Measurements from ENCODE around the gene PRDM5. TPM values are rescaled to one million over a fixed set of nuclear protein-coding genes. Genes with fewer than 3 reads are reported as not detected.

Gene PRDM5
- polyA plus RNA-seq, 1 donor (not counting 4 experiments of a cell fraction or from before 2014, with no cell fraction given), result 3.6 TPM

GRCh38 chr4:120830204-120830603, 92.3 kb downstream of the PRDM5 start:
- Histone ChIP-seq H3K9me1 (ENCODE audit: control insufficient read depth, extremely low read depth, insufficient read depth, low read length) (no peaks in the 10 kb centered on the region), H2AFZ (ENCODE audit: control insufficient read depth, low read length) (no peak overlapping the region), H4K20me1 (ENCODE audit: control insufficient read depth, extremely low read depth, insufficient read depth, low read length) (no peaks in the 10 kb centered on the region), H3K9ac (ENCODE audit: control insufficient read depth, extremely low read depth, insufficient read depth, low read length) (no peak overlapping the region), H3K4me3 (ENCODE audit: control insufficient read depth in 2 of 3, extremely low read depth in 1 of 3, insufficient read depth in 2 of 3, low read depth in 1 of 3, low read length in 3 of 3) (no peak overlapping the region), H3K9me3 (ENCODE audit: control insufficient read depth, low read depth, low read length) (no peaks in the 10 kb centered on the region), H3K4me2 (ENCODE audit: control insufficient read depth, extremely low read depth, insufficient read depth, low read depth, low read length) (no peak overlapping the region), H3K27me3 (ENCODE audit: control insufficient read depth, extremely low read depth, insufficient read depth, low read length) (no peaks in the 10 kb centered on the region), H3K36me3 (ENCODE audit: control insufficient read depth in 2 of 2, extremely low read depth in 1 of 2, insufficient read depth in 2 of 2, low read length in 2 of 2) (no peaks in the 10 kb centered on the region), H3K79me2 (ENCODE audit: control insufficient read depth, insufficient read depth, low read length) (no peaks in the 10 kb centered on the region), H3K27ac (ENCODE audit: control insufficient read depth, insufficient read depth, low read length) (no peak overlapping the region), H3K4me1 (ENCODE audit: control insufficient read depth, extremely low read depth, insufficient read depth, low read length) (no peaks in the 10 kb centered on the region)
- TF ChIP-seq, protein P1, sequence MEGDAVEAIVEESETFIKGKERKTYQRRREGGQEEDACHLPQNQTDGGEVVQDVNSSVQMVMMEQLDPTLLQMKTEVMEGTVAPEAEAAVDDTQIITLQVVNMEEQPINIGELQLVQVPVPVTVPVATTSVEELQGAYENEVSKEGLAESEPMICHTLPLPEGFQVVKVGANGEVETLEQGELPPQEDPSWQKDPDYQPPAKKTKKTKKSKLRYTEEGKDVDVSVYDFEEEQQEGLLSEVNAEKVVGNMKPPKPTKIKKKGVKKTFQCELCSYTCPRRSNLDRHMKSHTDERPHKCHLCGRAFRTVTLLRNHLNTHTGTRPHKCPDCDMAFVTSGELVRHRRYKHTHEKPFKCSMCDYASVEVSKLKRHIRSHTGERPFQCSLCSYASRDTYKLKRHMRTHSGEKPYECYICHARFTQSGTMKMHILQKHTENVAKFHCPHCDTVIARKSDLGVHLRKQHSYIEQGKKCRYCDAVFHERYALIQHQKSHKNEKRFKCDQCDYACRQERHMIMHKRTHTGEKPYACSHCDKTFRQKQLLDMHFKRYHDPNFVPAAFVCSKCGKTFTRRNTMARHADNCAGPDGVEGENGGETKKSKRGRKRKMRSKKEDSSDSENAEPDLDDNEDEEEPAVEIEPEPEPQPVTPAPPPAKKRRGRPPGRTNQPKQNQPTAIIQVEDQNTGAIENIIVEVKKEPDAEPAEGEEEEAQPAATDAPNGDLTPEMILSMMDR (optimal IDR thresholded peaks at IDR 0.05 in 1 of 3, IDR thresholded peaks at IDR 0.05 in 1 of 3, conservative IDR thresholded peaks at IDR 0.05 in 1 of 3; ENCODE audit: extremely low read depth in 1 of 3, insufficient read depth in 2 of 3, low read length in 3 of 3), result no peak
- no peak for TF ChIP-seq EZH2 (IDR thresholded peaks at IDR 0.05; ENCODE audit: low read length)
- no peak for DNase-seq (ENCODE audit: low read depth, low spot score)
- dilution Hi-C loops (cut with MboI; ENCODE audit: extremely low pct_ligation_motif_present, low sequenced_read_pairs), result no loop called here
- FAIRE-seq, result no peak

- Histone ChIP-seq H2AFZ (ENCODE audit: control insufficient read depth, low read length) (no peak overlapping the region), H3K27ac (ENCODE audit: control insufficient read depth, insufficient read depth, low read length) (no peak overlapping the region), H3K79me2 (ENCODE audit: control insufficient read depth, insufficient read depth, low read length) (no peaks in the 10 kb centered on the region), H3K4me2 (ENCODE audit: control insufficient read depth, extremely low read depth, insufficient read depth, low read depth, low read length) (no peak overlapping the region), H3K9me3 (ENCODE audit: control insufficient read depth, low read depth, low read length) (no peaks in the 10 kb centered on the region), H4K20me1 (ENCODE audit: control insufficient read depth, extremely low read depth, insufficient read depth, low read length) (no peaks in the 10 kb centered on the region), H3K9ac (ENCODE audit: control insufficient read depth, extremely low read depth, insufficient read depth, low read length) (no peak overlapping the region), H3K9me1 (ENCODE audit: control insufficient read depth, extremely low read depth, insufficient read depth, low read length) (no peaks in the 10 kb centered on the region), H3K4me3 (ENCODE audit: control insufficient read depth in 2 of 3, extremely low read depth in 1 of 3, insufficient read depth in 2 of 3, low read depth in 1 of 3, low read length in 3 of 3) (no peak overlapping the region), H3K4me1 (ENCODE audit: control insufficient read depth, extremely low read depth, insufficient read depth, low read length) (no peaks in the 10 kb centered on the region), H3K27me3 (ENCODE audit: control insufficient read depth, extremely low read depth, insufficient read depth, low read length) (no peaks in the 10 kb centered on the region), H3K36me3 (ENCODE audit: control insufficient read depth in 2 of 2, extremely low read depth in 1 of 2, insufficient read depth in 2 of 2, low read length in 2 of 2) (no peaks in the 10 kb centered on the region)
- TF ChIP-seq, protein P1 (optimal IDR thresholded peaks at IDR 0.05 in 1 of 3, IDR thresholded peaks at IDR 0.05 in 1 of 3, conservative IDR thresholded peaks at IDR 0.05 in 1 of 3; ENCODE audit: extremely low read depth in 1 of 3, insufficient read depth in 2 of 3, low read length in 3 of 3), result no peak
- no peak for TF ChIP-seq EZH2 (IDR thresholded peaks at IDR 0.05; ENCODE audit: low read length)
- dilution Hi-C loops (cut with MboI; ENCODE audit: extremely low pct_ligation_motif_present, low sequenced_read_pairs), result no loop called here
- FAIRE-seq (no peak), DNase-seq (ENCODE audit: low read depth, low spot score) (no peak)
Measured at GRCh38 chr4:120829113-120829831, 93.3 kb downstream of the PRDM5 start.

Data from keratinocyte (primary cell).